ENCODE results near the gene L3MBTL2.

- peak in 2 of 4 experiments; percentile 37 to 45 for TF ChIP-seq CTCF (IDR thresholded peaks at IDR 0.05)
- TF ChIP-seq POLR2A (IDR thresholded peaks at IDR 0.05), result no peak
- peak; percentile 66 for TF ChIP-seq POLR2AphosphoS5 (IDR thresholded peaks at IDR 0.05)
Observed at GRCh38 chr22:41256254-41257253, 51.4 kb downstream of the L3MBTL2 start.
